Vagina (tissue), 2 donors: Measurements from ENCODE around the gene TECPR1. TPM values are rescaled to one million over a fixed set of nuclear protein-coding genes. Genes with fewer than 3 reads are reported as not detected.

Source experiments
- DNase-seq, 2 donors: peaks; one replicate each; pipeline ENCODE4 v3.0.0-alpha.2; 2017; ENCODE audit errors: extremely low spot score in 2 of 2
- H3K27ac ChIP-seq: fragments of 200-600 bp; sonication (generic); one replicate; pipeline ENCODE4 v1.5.1; 2019
- H3K27me3 ChIP-seq: fragments of 200-600 bp; sonication (generic); one replicate; pipeline ENCODE4 v1.5.1; 2019
- H3K36me3 ChIP-seq, 2 donors: fragments of 200-600 bp; sonication (generic); one replicate each; pipeline ENCODE4 v1.5.1; 2017 to 2019
- H3K4me1 ChIP-seq: fragments of 200-600 bp; sonication (generic); one replicate; pipeline ENCODE4 v1.5.1; 2019
- H3K4me3 ChIP-seq, 2 donors: fragments of 200-600 bp; sonication (generic); 1 replicate in 1 of 2; 2 replicates in 1 of 2; pipeline ENCODE4 v1.5.1; 2016 to 2019
- H3K9me3 ChIP-seq: fragments of 200-600 bp; sonication (generic); one replicate; pipeline ENCODE4 v1.5.1; 2019
- CTCF ChIP-seq, 3 experiments: fragments of 450-650 bp in 2 of 3; fragments of 200-600 bp in 1 of 3; sonication (generic) in 1 of 3; IDR thresholded peaks; one replicate each; pipeline ENCODE4 v1.5.1; 2017 to 2019; ENCODE audit warnings: antibody characterized with exemption in 3 of 3, mild to moderate bottlenecking in 2 of 3, moderate library complexity in 2 of 3
- POLR2A ChIP-seq, 2 donors: fragments of 450-650 bp; IDR thresholded peaks; one replicate each; pipeline ENCODE4 v1.6.1; 2017; ENCODE audit warnings: antibody characterized with exemption in 2 of 2, mild to moderate bottlenecking in 2 of 2, moderate library complexity in 2 of 2
- POLR2AphosphoS5 ChIP-seq, 2 donors: sonication (generic); formaldehyde crosslinking; IDR thresholded peaks; one replicate each; pipeline ENCODE4 v1.9.0; 2017; ENCODE audit warnings: antibody characterized with exemption in 2 of 2, mild to moderate bottlenecking in 2 of 2, low read depth in 1 of 2; ENCODE audit not compliant: insufficient read depth in 1 of 2
- intact Hi-C: fragments of 100-400 bp; cut with DNase I; formaldehyde crosslinking; loops from one replicate; pipeline ENCODE4 v1.15.1; 2023
- total RNA-seq: library from RNA; depleted of rRNA; stranded (reverse); fragments of >200 nt; gene quantifications from one replicate; pipeline ENCODE4 v1.2.3, GENCODE V29; 2016

Gene TECPR1
- total RNA-seq, 1 donor from 2014 or later = 19.6 TPM

- H3K27me3 ChIP-seq = no peaks in the 10 kb centered on the region
- H3K9me3 ChIP-seq = no peaks in the 10 kb centered on the region
- no peak overlapping the region for H3K4me3 ChIP-seq
- TF ChIP-seq CTCF (IDR thresholded peaks at IDR 0.05) (no peak), POLR2A (IDR thresholded peaks at IDR 0.05) (no peak), POLR2AphosphoS5 (IDR thresholded peaks at IDR 0.05; ENCODE audit: insufficient read depth in 1 of 2, low read depth in 1 of 2) (no peak)
- peaks cover 0 to 30% of the 10 kb centered on the region in 2 donors for H3K36me3 ChIP-seq
- DNase-seq = peak in 1 of 2 donors; percentile 65
- intact Hi-C loops = no loop called here
- no peaks in the 10 kb centered on the region for H3K4me1 ChIP-seq
- no peak overlapping the region for H3K27ac ChIP-seq
These were observed 49.5 kb downstream of the TECPR1 start for GRCh38 chr7:98202367-98203195.

DNA sequence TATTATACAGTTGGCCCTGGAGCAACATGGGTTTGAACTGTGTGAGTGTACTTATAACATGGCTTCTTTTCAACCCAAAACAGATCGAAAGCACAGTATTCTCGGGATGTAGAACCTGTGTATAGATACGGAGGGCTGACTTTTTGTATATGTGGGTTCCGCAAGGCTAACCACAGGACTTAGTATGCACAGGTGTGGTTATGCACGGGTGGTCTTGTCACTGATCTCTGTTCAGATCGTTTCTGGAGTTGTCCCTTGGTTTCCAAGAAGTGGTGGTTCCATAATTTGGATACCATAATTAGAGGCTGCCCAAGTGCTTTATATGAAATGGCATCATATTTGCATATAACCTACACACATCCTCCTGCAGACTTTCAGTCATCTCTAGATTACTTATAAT is 51.7 kb downstream of the TECPR1 start:
- intact Hi-C loops = no loop called here
- Histone ChIP-seq H3K9me3 (no peaks in the 10 kb centered on the region), H3K4me3 (no peak overlapping the region), H3K27ac (no peak overlapping the region), H3K36me3 (peaks cover 0 to 10% of the 10 kb centered on the region in 2 donors), H3K27me3 (no peaks in the 10 kb centered on the region), H3K4me1 (no peaks in the 10 kb centered on the region)
- no peak for DNase-seq
- no peak for TF ChIP-seq CTCF (IDR thresholded peaks at IDR 0.05)

DNA sequence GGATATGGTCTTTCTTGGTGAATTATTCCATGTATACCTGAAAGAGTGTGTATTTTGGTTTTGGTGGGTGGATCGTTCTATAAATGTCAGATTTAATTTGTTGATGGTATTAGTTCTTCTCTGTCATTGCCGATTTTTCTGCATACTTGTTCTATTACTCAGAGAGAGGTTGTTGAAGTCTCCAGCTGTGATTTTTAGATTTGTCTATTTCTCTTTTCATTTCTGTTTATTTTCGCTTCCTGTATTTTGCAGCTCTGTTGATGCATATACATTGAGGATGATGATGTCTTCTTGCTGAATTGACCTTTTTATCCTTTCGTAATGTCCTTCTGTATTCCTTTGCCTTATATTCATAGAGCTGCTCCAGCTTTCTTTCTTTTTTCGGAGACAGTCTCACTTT is 52.9 kb downstream of the TECPR1 start:
- intact Hi-C loops = no loop called here
- Histone ChIP-seq H3K27me3 (no peaks in the 10 kb centered on the region), H3K4me1 (no peaks in the 10 kb centered on the region), H3K4me3 (no peak overlapping the region), H3K27ac (no peak overlapping the region), H3K36me3 (peaks cover 0 to 11% of the 10 kb centered on the region in 2 donors), H3K9me3 (no peaks in the 10 kb centered on the region)
- no peak for TF ChIP-seq POLR2AphosphoS5 (IDR thresholded peaks at IDR 0.05; ENCODE audit: insufficient read depth in 1 of 2, low read depth in 1 of 2)
- TF ChIP-seq POLR2A (IDR thresholded peaks at IDR 0.05) = no peak
- no peak for TF ChIP-seq CTCF (IDR thresholded peaks at IDR 0.05)
- no peak for DNase-seq

DNA sequence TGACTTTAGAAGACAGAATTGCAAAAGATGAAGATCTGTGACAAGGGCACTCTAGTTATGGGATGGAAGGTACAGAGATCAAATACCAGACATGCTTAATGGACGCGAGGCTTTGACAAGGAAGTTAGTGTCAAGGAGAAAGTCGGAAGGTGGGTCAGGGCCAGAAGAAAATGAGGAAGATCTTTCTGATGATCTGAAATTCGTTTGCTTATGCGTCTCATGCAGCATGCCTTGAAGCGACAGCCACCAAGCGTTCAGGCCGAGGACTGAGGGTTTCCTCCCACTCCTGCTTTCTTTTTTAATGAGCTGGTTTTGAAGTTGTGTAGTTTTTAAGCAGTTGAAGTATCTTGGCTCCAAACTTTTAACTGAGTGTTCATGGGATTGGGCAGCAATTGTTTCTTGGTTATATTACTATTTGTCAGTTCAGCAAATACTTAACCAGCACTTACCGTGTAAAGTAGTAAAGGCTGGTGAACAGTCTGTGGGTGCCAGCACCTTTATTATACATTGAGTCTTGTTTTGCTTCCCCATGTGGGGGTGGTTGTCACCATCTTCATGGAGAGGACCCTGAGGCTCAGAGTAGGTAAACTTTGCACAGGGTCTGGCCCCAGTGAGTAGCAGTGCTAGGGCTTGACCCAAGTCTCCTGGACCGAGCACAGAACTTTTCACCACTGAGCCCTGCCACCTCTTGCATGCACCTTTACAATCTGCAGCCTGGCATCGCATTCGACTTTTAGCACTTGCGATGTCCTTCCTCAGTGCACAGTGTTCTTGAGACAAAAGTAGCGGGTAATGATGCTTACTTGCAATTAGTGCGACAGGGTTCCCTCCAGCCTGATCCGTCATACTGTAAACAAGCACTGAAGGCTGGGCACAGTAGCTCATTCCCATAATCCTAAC is 55.1 kb downstream of the TECPR1 start:
- TF ChIP-seq CTCF (IDR thresholded peaks at IDR 0.05) (no peak), POLR2A (IDR thresholded peaks at IDR 0.05) (no peak), POLR2AphosphoS5 (IDR thresholded peaks at IDR 0.05; ENCODE audit: insufficient read depth in 1 of 2, low read depth in 1 of 2) (no peak)
- H3K36me3 ChIP-seq = peaks cover 0 to 31% of the 10 kb centered on the region in 2 donors
- no peaks in the 10 kb centered on the region for H3K27me3 ChIP-seq
- no peak for DNase-seq
- no peak overlapping the region for H3K27ac ChIP-seq
- no peaks in the 10 kb centered on the region for H3K9me3 ChIP-seq
- intact Hi-C loops = no loop called here
- H3K4me1 ChIP-seq = no peaks in the 10 kb centered on the region
- no peak overlapping the region for H3K4me3 ChIP-seq
